ENCODE measurements around the gene SET. TPM values are rescaled to one million over a fixed set of nuclear protein-coding genes. Genes with fewer than 3 reads are reported as not detected.

SET gene
- 64.6 and 79.5 TPM in 2 replicates for polyA plus RNA-seq (2012; rRNA removed)
- 101 and 156 TPM in 2 replicates for polyA plus RNA-seq (2012; cell fraction: cytosol; rRNA removed)
- polyA plus RNA-seq (2012; cell fraction: nucleus; rRNA removed), result 59.7 and 115 TPM in 2 replicates

GRCh38 chr9:128688501-128689292 lies at the start of gene SET:
SET (plus strand) TSS chr9:128689222; CDS start chr9:128689583, 361 bp downstream.
- ChIA-PET POLR2A (interaction anchor here (1.0 kb wide), 1 partner anchor 15 kb away, joined by 3 read pairs; no protein-coding TSS in a partner anchor), CTCF (interaction anchor here (1.5 to 9.1 kb wide), 3 partner anchors 12 to 36 kb away, joined by 3 to 64 read pairs (median 4); partner anchors contain the start of gene PKN3)
- Histone ChIP-seq H3K27ac (ENCODE audit: low read depth in 2 of 2, low read length in 1 of 2) (peak within 1 kb of the TSS; percentile 69 to 93), H3K4me2 (peak within 1 kb of the TSS; percentile 90), H3K9me3 (no peaks in the 10 kb centered on the region), H3K9ac (peak within 1 kb of the TSS; percentile 88), H3K9me2 (no peaks in the 10 kb centered on the region), H3K79me2 (ENCODE audit: insufficient read depth) (peaks cover 37% of the 10 kb centered on the region), H3K36me3 (replicated peaks in 1 of 2; ENCODE audit: control insufficient read depth in 1 of 2, insufficient read depth in 2 of 2, low read length in 1 of 2) (peaks cover 27 to 35% of the 10 kb centered on the region in 2 experiments), H3K27me3 (ENCODE audit: insufficient read depth) (no peaks in the 10 kb centered on the region), H3F3A (replicated peaks; ENCODE audit: insufficient read depth) (peaks cover 18% of the 10 kb centered on the region), H4K20me1 (ENCODE audit: insufficient read depth) (peaks cover 33% of the 10 kb centered on the region), H2AFZ (ENCODE audit: low read depth) (peak within 1 kb of the TSS; percentile 99), H3K4me3 (ENCODE audit: low read depth in 2 of 2, low read length in 1 of 2) (peak within 1 kb of the TSS; percentile 76 to 97), H3K4me1 (ENCODE audit: control insufficient read depth in 1 of 2, insufficient read depth in 2 of 2, low read depth in 1 of 2, low read length in 1 of 2) (peaks cover 3 to 6% of the 10 kb centered on the region in 2 experiments; a peak in 2 of 4 replicates)
- 63% methylated on average over 13 of the region's 93 CpGs for WGBS (ENCODE audit: low lambda C conversion rate)
- peak; percentile 100 for DNase-seq
- TF ChIP-seq POLR2AphosphoS5 (IDR thresholded peaks at IDR 0.05; ENCODE audit: low read depth, low read length) (peak; percentile 75; the same call in 1 of the 2 replicates), MXI1 (IDR thresholded peaks at IDR 0.05; ENCODE audit: low read depth, low read length) (peak; percentile 48; the same call in 1 of the 2 replicates), FOXJ3 (CRISPR knock-in tag; IDR thresholded peaks at IDR 0.05) (no peak), RFX5 (IDR thresholded peaks at IDR 0.05; ENCODE audit: low read length) (no peak), SMC3 (IDR thresholded peaks at IDR 0.05; ENCODE audit: low read depth, low read length) (no peak), FOSL2 (IDR thresholded peaks at IDR 0.05; ENCODE audit: borderline replicate concordance, low read depth) (no peak), TAF1 (IDR thresholded peaks at IDR 0.05; ENCODE audit: borderline replicate concordance, low read depth, low read length) (peak; percentile 65; the same call in 1 of the 2 replicates), NRF1 (IDR thresholded peaks at IDR 0.05; ENCODE audit: low read depth, low read length) (peak; percentile 79), PBX3 (IDR thresholded peaks at IDR 0.05) (no peak), RAD21 (IDR thresholded peaks at IDR 0.05; ENCODE audit: low read length) (no peak), ELF1 (IDR thresholded peaks at IDR 0.05) (no peak), IRF3 (IDR thresholded peaks at IDR 0.05; ENCODE audit: low read depth, low read length) (no peak), CHD2 (IDR thresholded peaks at IDR 0.05; ENCODE audit: low read length, partially characterized antibody) (peak; percentile 76), JUND (IDR thresholded peaks at IDR 0.05) (no peak), USF2 (IDR thresholded peaks at IDR 0.05; ENCODE audit: borderline replicate concordance, low read depth, low read length) (peak; percentile 62; the same call in 1 of the 2 replicates), CTCF (IDR thresholded peaks at IDR 0.05) (no peak), MEF2A (IDR thresholded peaks at IDR 0.05; ENCODE audit: borderline replicate concordance, low read depth) (no peak), ZBTB33 (IDR thresholded peaks at IDR 0.05; ENCODE audit: borderline replicate concordance, low read depth) (no peak), FOXM1 (IDR thresholded peaks at IDR 0.05; ENCODE audit: low read depth) (no peak), TCF12 (IDR thresholded peaks at IDR 0.05) (no peak; the same call in 1 of the 2 replicates), GATA2 (CRISPR knock-in tag; IDR thresholded peaks at IDR 0.05) (no peak), RCOR1 (IDR thresholded peaks at IDR 0.05; ENCODE audit: low read length) (no peak), RXRA (IDR thresholded peaks at IDR 0.05; ENCODE audit: borderline replicate concordance, low read depth) (no peak), NFIC (IDR thresholded peaks at IDR 0.05; ENCODE audit: borderline replicate concordance) (no peak), MAX (IDR thresholded peaks at IDR 0.05; ENCODE audit: low read depth) (no peak; the same call in 1 of the 2 replicates), EZH2phosphoT487 (IDR thresholded peaks at IDR 0.05; ENCODE audit: borderline replicate concordance, low read depth) (no peak)

All from SK-N-SH (cell line).